Hippocampal formation (tissue), 2 donors: ENCODE measurements around the gene VTN.
A peak's percentile ranks its signal among the peaks of the same experiment; 100 is the strongest.

ENCODE experiments used
- DNase-seq, 2 donors: peaks; one replicate each; lab custom pipeline; 2025; lab: John Stamatoyannopoulos, UW

VTN gene, protein sequence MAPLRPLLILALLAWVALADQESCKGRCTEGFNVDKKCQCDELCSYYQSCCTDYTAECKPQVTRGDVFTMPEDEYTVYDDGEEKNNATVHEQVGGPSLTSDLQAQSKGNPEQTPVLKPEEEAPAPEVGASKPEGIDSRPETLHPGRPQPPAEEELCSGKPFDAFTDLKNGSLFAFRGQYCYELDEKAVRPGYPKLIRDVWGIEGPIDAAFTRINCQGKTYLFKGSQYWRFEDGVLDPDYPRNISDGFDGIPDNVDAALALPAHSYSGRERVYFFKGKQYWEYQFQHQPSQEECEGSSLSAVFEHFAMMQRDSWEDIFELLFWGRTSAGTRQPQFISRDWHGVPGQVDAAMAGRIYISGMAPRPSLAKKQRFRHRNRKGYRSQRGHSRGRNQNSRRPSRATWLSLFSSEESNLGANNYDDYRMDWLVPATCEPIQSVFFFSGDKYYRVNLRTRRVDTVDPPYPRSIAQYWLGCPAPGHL

DNA sequence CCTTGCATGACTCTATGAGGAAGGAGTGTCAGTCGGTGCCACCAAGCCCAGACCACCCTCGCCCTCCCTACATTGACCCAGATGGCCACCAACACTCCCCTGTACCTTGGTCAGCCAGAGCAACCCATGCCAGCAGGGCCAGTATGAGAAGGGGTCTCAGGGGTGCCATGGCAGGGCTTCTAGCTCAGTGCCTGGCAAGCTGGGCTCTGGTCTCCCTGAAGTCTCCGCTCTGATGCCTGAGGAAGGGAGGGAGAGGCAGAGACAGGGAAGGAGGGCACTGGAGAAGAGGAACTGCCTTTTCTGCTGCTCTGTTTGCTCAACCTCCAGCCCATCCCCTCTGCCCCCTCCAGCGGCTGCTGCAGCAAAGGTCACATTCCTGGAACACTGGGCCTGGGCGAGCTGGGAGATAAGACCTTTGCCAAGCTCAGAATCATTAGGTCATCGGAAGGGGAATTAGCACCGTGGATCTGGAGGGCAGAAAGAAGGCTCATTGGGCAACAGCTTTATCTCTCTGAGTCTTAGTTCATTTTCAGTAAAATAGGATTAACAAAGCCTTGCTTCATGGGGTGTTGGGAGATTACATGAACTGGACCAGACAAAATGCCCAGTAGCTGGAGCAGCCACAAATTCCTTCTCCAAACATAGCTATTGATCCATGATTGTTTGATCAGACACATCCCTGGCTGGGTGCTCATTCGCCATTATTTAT, at the start of gene VTN:
TSS of gene VTN (minus strand) at position 273 of the 709 bp plus-strand sequence. CDS start at position 169, 104 bp downstream.
- DNase-seq = no peak

DNA sequence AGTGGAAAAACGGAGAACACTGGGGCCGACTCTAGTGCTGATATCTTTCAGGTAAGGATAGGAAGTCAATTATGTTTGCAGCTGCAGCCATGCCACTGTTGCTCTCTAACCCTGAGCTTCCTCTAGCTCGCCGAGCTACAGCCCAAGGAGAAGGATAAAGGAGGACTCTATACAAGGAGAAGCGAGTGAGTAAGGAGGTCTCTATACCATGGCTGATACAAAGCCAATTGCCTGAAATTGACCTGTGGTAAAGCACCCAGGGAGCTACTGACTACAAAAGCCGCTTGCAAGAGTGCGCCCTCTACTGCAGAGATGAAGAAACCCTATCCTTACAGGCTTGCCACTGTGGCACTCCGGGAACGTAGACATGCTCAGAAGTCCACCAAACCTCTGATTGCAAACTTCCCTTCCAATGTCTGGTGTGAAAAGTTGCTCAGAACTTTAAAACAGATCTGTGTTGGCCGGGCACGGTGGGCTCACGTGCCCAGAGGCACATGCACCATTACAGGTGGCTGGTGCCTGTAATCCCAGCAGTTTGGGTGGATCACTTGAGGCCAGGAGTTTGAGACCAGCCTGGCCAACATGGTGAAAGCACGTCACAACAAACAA, 46.7 kb upstream of the VTN start:
- DNase-seq = no peak

DNA sequence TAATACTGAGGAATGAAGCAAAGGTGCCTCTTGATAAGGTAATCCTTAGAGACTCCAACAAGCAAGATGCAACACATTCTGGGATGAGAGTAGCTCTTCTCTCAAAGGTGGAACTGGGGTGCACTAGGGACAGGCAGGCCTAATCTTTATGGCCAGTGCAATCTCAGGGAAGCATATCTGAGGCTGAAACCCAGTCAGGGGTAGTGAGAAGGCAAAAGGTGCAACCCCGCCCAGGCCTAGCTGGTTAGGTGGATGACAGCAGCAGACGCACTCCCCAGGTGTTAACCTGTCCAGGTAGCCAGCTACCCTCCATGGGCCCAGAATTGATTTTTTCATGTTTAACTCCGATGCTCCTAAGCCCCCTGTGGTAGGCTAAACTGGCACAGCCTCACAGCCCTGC, 45.8 kb upstream of the VTN start:
- DNase-seq = no peak

DNA sequence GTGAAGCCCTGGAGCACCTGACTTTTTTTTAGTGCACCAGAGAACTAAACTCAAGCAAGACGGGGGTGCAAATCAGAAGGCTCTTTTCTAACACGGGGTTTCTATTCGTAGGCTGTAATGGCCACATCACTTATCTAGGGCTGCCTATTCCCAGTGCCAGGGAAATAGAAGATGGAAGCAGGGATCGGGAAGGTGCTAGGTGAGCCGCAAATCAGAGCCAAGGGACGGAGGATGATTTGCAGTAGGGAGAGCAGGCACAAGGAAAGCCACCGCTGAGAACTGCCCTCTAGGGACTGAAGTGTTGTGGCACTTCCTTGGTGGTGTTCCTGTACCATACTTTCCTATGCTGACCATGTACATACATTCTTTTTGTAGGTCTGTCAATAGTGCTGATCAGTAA, 43.7 kb upstream of the VTN start:
- DNase-seq = no peak

DNA sequence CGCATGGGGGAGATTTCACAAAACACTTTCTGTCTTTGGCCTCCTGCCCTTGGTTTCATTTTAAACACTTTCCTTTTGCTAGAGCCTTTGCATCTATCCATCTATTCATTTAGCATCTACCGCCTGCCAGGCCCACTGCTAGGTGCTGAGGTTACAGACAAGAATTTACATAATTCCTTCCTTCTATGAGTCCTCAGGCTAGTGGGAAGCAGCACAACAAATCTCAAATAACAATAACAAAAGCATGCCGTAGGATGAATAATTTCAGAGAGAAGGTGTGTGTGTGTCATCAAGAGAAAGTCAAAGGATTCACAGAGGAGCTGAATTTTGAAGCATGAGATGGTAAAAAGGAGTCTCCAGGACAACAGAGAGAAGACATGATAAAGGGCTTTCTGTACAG, 42.0 kb upstream of the VTN start:
- DNase-seq = no peak

DNA sequence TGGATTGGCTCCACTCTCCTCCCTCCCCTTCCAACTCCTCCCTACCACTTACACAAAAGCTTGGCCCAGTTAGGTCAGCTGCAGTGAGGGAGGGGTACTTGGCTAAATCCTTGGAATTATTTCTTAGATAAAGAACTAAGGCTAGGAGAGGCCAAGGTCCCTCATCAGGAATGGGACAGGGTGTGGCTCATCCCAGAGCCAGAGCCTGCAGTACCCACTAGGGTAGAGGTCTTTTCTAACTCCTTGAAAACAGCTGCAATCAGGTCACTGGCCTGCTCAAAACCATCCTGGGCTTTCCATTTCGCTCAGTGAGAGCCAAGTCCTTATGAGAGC, 37.8 kb upstream of the VTN start:
- DNase-seq = no peak

DNA sequence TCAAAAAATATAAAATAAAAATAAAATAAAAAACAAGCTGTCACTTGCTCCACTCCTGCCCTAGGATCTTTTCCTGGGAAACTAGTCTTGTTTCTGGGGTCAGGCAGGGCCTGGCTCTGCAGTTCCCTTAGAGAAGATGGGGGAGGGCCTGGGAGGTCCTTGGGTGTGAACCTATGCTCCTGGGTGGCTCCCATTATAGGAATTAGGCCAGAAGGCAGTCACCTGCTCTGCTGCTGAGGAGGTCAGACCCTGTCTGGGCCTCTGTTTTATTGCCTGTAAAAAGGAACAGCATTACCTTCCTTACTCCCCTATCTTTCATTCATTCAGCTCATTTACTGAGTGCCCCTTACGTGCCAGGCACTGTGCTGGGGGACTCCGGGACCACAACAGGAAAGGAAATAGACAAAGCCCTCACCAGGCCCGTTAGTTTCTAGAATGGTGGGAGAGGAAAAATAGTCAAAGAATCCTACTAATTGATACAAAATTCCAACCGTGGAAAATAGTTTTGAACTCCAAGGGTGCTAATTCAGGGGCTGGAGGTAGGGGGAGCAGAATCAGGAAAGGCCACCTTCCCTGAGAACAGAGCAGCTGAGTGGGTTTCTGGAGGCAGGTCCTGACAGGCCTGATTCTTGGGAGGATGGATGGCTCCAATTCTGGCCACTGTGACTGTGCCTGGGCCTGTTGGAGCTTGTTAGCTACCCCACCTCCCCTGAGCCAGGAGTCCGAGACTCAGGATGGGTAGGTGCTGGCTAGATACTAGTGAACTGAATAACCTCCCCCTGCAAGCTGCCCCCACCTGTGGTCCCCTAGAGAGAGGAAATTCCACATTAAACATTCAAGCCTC, 37.2 kb upstream of the VTN start:
- no peak for DNase-seq

DNA sequence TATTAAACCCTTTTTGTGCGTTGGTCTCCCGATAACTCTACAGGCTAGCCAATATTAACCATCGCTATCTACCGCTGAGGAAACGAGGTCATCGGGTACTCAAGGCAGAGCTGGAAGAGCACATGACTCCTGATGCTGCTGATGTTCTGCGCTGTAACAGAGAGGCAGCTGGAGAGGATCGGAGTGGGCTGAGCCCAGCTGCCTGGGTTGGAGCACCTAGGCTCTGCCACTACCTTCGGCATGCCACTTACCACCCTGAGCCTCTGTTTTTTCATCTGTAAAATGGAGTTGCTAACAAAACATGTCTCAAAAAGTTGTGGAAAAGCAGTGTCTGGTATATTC, 36.3 kb upstream of the VTN start:
- no peak for DNase-seq

DNA sequence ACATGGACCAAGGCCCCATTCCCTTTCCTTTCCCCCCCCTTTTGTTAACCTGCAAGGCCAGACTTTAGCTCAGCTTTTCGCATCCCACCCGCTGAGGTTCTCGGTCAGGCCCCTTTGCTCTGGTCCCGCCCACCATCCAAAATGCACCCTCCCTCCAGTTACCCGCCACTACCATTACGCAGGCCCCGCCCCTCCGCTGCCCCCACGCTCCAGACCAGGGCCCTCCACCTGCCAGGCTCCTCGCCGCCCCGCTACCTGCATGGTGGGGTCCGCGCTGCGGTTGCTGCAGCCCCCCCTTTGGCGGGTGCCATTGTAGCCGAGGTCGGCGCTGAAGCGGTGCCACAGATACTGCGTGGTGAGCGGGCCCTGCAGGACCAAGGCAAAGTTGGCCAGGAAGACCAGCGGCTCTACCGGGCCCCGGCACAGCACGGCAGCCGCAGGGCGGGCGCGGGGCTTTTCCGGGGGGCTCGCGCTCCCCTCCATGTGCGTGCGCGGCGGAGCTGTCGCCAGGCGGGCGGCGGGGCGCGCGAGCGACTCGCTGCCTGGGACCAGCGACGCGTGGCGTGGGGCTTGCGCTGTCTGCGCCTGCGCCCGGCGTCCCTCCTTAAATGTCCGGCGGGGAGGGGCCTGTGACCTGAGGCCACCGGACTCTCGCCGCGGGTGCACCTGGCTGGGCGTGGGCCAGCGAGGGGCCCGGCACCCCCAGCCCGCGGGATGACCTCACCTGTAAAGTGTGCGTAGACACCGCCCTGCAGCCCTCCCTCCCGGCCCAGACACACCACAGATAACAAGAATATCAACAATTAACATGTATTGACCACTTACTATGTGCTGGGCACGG, 35.7 kb upstream of the VTN start, which contains the start of gene SLC46A1:
TSS of gene SLC46A1 (minus strand) at position 581 of the 841 bp plus-strand sequence. CDS start at position 483, 98 bp downstream.
- peak; percentile 39 to 57 for DNase-seq

DNA sequence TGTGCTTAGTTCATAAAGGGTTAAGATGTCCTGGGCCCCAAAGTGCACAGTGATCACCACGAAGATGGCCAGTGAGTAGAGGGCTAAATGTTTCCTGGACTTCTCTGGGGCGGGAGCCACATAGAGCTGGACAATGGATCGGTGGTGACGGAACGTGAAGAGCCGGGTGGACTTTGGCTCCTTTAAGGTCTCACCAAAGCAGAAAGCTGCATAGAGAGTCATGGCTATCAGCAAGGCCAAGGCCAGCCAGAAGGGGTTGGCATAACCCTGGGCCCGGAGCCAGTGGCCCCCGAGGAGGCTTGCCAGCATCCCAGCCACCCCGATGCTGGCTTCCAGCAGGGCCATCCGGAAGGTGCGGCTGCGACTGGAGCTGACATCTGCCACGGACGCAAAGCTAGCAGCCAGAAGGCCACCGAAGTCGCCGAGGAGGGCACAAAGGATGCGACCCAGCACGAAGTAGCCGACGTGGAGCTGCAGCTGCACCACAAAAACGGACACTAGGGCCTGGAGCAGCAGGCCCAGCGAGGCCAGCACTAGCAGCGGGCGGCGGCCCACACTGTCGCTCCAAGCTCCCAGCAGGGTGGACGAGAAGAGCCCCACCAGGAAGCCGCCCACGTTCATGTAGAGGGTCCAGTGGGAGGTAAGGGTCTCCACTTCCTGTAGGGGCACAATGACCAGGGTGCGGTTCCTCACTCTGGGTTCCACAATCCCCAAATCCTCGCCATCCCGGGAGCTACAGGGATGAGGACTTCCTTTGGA, 34.9 kb upstream of the VTN start:
- DNase-seq = peak in 1 of 2 donors; percentile 9

DNA sequence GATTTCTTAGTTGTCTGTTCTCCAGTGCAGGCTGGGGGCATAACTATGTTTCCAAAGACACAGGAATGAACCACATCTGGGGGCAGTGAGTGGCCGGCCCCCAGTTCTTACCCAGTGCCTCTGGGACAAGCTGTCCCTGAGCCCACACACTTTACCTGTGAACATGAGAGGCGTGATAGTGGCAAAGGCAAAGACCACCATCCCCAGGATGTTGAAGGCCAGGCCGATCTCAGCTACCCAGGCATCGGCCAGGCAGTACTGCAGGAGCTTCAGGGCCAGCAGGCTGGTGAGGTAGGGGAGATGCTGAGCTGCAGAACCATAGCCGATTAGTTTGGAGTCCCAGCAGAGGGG, 34.3 kb upstream of the VTN start:
- no peak for DNase-seq

DNA sequence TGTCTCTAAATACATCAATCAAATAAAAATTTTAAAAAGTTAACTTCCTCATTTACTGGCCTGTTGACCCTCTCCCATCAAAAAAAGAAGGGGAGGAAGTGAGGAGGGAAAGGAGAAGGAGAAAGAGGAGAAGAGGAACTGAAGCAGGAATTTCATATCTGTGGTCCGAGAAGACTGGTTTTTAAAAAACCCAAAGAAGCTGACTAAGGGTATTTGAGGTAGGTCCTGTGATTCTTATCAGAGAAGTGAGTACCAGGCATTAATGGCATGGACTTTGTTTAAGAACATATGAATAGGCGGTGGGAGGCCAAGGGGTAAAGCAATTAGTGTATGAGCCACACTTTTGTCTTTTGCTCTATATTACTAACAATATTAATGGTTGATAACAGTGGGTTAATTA, 33.9 kb upstream of the VTN start:
- no peak for DNase-seq

DNA sequence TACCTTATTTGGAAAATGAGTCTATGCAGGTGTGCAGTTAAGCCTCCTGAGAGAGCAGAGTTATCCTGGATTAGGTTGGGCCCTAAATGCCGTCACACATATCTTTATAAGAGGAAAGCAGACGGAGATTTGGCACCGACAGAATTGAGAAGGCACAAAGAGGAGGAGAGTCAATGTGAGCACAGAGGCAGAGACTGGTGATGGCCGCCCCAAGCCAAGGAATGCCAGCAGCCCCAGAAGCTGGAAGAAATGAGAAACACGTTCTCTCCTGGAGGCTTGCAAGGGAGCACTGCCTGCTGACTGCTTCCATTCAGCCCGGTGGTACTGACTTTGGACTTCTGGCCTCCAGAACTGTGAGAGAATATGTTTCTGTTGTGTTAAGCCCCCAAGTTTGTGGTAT, 32.7 kb upstream of the VTN start:
- DNase-seq = no peak

DNA sequence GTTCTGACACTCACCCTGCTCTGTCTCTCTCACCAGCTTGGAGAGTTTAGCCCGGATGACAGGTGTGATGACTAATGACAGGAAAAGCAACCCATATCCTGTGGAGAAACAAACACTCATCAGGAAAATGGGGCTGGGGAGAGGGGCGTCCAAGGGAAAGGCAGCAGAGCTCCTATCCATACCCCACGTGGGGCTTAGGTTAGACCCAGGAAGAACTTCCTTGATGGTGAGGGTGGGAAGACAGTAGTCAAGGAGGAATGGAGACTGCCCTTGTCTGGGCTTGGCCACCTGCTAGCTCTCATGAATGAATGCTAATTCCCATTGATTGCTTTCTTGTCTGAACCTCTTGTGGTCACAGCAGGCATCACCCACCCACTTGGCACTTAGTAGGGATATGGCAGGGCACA, 32.1 kb upstream of the VTN start:
- no peak for DNase-seq

DNA sequence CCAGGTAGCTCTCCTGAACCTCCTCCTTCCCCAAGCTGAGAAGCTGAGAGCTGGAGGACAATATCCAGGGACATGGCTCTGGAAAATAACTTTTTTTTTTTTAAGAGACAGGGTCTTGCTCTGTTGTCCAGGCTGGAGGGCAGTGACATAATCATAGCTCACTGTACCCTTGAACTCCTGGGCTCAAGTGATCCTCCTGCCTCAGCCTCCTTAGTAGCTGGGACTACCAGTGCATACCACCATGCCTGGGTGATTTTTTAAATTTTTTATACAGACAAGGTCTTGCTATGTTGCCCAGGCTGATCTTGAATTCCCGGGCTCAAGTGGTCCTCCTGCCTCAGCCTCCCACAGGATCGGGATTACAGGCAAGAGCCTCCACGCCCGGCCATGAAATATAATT, 29.7 kb upstream of the VTN start:
- no peak for DNase-seq

DNA sequence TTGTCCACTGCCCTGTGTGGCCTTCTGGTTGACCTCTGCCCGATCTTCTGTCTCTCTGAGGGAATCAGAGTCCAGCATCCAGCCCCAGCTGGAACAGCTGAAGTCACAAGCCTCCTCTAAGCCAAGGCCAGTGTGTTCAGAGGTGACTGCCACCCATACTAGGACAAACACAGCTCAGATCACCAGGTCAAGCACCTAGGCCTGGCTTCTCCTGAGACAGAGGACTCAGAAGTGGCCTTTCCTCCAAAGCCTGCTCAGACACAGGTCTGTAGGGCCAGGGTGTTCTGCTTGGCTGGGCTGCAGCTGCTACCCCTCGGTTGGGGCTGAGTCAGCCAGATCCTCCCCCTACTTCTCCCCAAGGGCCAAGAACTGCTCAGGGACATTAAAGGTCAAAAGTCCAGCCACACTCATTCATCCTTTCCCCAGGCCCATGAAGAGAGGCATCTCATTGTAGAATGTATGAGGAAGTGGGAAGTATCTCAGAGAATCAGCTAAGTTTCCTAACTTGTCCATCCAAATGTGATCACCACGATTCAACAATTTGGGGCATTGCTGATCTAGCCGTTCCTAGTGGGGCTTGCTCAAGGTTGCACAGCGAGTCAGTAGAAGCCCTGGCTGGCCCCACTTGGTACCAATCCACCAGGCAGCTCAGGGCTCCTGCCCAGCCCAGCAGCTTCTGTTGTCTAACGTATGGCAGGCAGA, 28.3 kb upstream of the VTN start:
- DNase-seq = no peak

DNA sequence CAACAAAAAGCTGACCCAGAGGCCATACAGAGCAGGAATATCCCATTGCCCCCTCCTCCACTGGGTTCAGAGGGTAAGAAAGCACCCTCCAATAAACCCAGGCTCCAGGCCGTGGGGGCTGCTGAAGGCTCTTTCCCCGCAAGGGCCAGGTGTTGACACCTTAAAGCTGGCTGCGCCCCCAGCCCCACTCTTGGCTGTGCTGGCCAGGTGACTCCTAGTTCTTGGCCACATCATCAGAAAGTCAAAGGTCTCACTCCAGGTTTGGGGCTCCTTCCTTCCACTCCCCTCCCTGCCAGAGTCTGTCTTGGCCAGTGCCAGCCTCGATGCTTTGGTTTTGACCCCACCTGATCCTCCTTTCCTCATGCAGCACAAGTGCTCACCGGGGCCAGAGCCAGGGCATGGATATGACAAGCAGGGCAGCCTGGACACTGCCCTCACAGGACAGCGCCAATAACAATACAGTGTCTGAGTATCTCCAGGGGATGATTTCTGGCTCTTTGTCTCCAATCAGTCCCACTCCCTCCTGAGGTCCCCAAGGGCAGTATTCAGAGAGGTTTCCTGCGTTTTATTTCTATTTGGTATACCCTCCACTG, 27.7 kb upstream of the VTN start:
- no peak for DNase-seq

DNA sequence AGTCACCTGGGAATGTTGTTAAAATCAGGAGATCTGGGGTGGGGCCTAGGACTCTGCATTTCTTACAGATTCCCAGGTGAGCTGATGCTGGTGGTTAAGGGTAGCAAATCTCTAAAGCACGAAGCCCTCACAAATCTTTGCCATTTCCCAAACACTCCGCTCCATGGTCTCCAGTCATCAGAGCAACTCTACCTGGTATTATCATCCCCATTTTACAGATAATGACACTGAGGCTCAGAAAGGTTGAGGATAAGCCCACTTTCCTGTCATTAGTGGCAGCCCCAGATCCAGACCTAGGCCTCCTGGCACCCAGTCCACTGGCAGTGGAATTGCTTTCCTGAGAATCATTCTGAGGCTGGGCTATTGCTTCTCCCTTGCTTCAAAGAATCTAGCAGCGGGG, 27.2 kb upstream of the VTN start:
- no peak for DNase-seq

DNA sequence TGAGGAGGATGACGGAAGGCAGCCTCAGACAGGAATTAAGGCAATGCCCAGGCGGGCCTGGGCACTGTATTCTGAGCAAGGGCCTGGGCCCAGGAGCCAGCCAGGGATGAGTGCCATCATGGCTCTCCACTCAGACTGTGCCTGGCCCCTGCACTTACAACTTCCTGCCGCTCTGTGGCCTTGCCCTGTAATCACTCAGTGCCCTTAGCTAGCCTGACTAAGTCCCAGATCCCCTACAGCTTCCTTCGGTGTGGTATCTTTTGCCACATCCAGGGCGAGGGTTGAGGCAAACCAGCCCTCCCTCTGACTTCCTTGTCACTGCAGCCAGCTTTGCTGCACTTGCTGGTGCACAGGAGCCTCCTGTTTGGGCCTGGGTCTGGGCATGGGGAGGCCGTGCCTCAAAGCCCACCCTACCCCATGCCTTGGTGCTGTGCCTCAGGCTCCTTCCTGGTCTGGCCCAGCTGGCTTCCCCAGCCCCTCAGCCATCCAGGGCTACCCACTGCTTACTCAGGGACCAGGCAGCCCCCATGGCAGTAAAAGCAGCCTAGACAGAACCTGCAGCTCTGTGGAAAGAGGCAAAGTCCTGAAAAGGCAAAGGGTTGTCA, 26.6 kb upstream of the VTN start:
- DNase-seq = no peak
